HS-27A (cell line): ENCODE measurements around the gene USO1.
A peak's percentile ranks its signal among the peaks of the same experiment; 100 is the strongest.
"Not testable (repeated sequence)": the region's sequence is repeated elsewhere in the genome, so short reads cannot be mapped to it uniquely, and the experiment has no call there.

Experiments used
- DNase-seq: peaks from one replicate; pipeline ENCODE4 v3.0.0-alpha.2; 2012; ENCODE audit warnings: low read depth, missing footprints

USO1 gene

DNA sequence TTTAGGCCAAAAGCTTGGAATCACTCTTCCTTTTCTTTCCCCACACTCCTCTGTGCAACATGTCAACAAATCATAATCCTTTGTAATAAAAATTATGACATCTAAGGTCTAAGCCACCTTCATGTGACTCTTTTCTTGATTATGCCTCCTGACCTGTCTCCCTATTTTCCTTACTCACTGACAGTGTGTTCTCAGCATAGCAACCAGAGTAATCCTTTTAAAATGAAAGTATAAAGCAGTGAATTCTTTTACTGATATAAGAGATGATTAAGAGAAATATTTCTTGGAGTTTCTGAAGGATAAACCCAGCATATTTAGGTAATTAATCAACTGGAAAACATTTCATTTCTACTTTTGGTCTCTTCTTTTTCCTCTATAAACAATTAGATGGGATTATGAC lies 44.7 kb downstream of the USO1 start:
- DNase-seq = no peak

DNA sequence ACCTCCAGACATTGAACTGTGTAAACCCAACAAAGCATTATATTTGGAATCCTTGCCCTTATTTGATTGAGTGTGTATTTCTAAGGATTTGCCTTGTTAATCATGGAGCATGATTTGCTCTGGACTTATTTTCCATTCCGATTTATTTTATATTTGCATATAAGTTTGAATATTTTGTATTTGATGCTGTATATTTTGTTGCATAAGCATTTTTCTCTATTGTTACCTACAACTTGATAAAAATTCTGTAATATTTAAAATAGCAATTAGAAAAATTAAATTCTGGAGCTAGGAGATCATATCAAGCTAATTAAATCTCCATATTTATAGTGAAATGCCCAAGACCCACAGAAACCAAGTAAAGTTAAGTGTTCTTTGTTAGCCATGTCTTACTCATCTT lies 47.2 kb downstream of the USO1 start:
- DNase-seq = no peak

DNA sequence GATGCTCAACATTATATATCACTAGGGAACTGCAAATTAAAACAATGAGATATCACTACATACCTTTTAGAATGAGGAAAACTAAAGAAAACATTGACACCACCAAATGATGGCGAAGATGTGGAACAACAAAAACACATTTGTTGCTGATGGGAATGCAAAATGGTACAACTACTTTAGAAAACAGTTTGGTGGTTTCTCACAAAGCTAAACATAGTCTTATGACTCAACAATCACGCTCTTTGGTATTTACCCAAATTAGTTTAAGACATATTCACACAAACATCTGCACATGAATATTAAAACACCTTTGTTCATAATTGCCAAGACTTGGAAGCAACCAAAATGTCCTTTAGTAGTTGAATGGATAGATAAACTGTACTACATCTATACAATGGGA lies 53.2 kb downstream of the USO1 start:
- DNase-seq = no peak

DNA sequence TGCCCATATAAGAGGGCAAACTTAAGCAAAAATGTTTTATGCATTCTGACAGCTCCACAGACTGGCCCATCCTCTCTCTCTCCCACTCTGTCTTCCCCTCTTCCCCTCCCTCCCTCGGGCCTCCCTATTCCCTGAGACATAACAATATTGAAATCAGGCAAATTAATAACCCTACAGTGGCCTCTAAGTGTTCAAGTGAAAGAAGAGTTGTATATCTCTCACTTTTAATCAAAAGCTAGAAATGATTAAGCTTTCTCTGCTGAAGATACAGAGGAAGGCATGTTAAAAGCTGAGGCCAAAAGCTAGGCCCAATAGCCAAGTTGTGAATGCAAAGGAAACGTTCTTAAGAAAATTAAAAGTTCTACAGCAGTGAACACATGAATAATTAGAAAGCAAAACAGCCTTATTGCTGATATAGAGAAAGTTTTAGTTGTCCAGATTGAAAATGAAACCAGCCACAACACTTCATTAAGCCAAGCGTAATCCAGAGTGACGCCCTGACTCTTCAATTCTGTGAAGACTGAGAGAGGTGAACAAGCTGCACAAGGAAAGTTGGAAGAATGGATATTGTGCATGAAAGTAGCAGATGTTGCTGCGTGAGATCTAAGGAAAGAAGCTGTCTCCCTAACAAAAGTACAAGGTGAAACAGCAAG lies 54.9 kb downstream of the USO1 start:
- no peak for DNase-seq

GRCh38 chr4:75781305-75781704 lies 56.9 kb downstream of the USO1 start:
- DNase-seq = no peak

DNA sequence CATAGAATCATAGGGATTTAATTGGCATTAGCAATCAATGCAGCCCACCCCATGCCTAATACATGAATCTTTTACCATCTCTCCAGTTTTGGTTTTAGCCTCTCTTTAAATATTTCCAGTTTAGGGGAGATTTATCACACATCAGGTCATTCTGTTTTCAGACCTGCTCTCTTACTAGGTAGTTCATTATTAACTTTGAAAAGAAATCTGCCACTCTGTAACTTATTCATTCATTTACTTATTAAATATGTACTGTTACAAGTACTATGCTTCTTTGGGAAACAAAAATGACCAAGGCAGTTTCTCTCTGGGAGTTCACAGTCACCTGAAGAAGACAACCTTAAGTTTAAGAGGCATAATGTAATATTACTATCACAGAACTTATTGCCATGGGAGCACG lies 62.1 kb downstream of the USO1 start:
- DNase-seq = no peak

- no peak for DNase-seq
Observed at GRCh38 chr4:75786938-75787337, 62.6 kb downstream of the USO1 start.

GRCh38 chr4:75790024-75790423 lies 65.6 kb downstream of the USO1 start:
- DNase-seq = no peak

DNA sequence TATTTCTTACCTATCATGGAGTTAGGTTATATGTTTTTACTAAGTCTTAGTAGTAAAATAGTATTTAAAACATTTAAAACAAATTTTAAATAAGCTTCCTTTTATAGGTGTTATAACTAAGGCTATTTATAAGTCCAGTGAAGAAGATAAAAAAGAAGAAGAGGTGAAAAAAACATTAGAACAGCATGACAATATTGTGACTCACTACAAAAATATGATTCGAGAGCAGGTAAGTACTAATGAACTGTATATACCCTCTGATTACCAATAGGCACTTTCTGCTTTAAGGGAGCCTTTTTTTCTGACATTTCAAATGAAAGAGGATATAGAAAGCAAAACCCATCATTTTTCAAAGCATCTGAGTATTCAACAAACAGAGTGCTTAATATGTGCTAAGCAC lies 76.6 kb downstream of the USO1 start:
- no peak for DNase-seq

- DNase-seq = not testable (repeated sequence)
Observed at GRCh38 chr4:75806035-75806434, 81.7 kb downstream of the USO1 start.

DNA sequence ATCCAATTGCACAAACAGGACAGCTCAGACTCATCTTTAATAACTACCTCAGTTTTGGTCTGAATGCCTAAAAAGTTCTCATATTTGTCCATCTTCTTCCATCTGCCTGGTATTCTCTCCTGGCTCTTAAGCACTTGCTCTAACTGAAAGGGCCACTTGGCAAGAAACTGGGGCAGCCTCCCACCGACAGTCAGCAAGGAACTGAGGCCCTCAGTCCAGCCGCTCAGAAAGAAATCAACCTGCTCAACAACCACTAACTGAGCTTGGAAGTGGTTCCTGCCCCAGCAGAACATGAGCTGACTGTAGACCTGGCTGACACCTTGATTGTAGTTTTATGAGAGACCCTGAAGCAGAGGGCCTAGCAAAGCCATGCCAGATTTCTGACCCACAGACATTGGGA lies 93.5 kb downstream of the USO1 start:
- no peak for DNase-seq

- DNase-seq = no peak
Observed at GRCh38 chr4:75819121-75819520, 94.7 kb downstream of the USO1 start.

- no peak for DNase-seq
Observed at GRCh38 chr4:75820197-75820596, 95.8 kb downstream of the USO1 start.

DNA sequence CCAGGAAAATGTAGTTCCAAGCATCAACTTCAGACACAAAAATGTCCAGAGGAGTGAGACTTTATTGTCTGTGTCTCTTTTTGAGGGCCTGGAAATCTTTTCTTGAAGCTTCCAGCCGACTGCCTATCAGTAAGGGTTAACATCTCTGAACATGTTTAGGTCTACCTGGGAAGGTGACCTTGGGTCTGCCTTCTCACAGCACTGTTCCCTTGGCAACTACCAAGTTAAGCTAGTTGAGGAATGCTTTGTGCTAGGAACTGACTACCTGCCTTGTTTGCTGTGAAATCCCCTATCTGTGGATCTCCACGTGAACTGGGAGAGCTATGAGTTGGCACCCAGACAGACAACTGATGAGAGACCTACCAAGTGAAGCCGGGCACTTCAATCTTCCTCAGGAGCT lies 96.3 kb downstream of the USO1 start:
- no peak for DNase-seq

- DNase-seq = no peak
Observed at GRCh38 chr4:75821216-75821615, 96.8 kb downstream of the USO1 start.

- DNase-seq = peak; percentile 54
Observed at GRCh38 chr4:75821966-75822365, 97.6 kb downstream of the USO1 start.

DNA sequence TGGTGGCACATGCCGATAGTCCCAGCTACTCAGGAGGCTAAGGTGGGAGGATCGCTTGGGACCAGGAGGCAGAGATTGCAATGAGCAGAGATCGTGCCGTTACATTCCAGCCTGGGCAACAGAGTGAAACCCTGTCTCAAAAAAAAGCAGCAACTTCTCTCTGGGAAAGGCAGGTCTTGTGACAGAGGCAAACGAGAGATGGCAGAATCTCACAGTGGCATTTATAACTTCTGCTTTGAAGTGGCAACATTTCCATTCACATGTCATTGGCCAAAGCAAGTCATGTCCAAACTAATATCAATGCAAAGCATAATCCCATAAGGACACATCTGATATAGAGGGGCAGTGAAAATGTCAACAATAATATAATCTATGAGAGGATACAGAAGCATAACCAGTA lies 98.0 kb downstream of the USO1 start:
- DNase-seq = no peak

DNA sequence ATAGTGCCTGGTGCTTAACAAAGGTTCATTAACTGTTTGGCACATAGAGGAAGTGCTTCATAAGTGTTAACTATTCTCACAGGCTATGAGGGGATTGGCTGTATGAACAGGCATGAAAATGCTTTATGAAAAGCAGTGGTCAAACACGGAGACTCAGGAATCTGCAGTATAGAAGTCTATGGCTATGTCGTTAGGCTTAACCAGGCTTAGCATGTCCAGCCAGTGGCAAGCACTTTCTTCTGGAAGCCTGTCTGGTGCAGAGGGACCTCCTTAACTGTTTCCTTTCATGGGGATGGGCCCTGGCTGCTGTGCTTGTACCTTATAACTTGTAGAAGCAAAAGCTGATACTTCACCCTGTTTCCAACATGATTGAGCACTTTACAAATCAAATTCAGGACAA lies 99.4 kb downstream of the USO1 start:
- no peak for DNase-seq

- no peak for DNase-seq
Observed at GRCh38 chr4:75830906-75831305, 106.5 kb downstream of the USO1 start.

- DNase-seq = no peak
Observed at GRCh38 chr4:75831856-75832405, 107.6 kb downstream of the USO1 start.

GRCh38 chr4:75834095-75834771 lies 109.9 kb downstream of the USO1 start:
- DNase-seq = no peak

GRCh38 chr4:75834772-75835154 lies 110.4 kb downstream of the USO1 start:
- no peak for DNase-seq

GRCh38 chr4:75841641-75842520 lies 117.5 kb downstream of the USO1 start:
- no peak for DNase-seq
